ENCODE results near the gene FARS2. TPM values are rescaled to one million over a fixed set of nuclear protein-coding genes. Genes with fewer than 3 reads are reported as not detected.

FARS2 gene
- total and polyA plus RNA-seq, 9 of the 15 experiments (the other 6 are each of a cell fraction or from before 2014, with no cell fraction given) = 16.5 to 62.2 (median 27.0) TPM

GRCh38 chr6:5282191-5282623 lies 20.9 kb downstream of the FARS2 start (continued):
- TF ChIP-seq ELK3 (CRISPR knock-in tag; IDR thresholded peaks at IDR 0.05) = no peak
- TF ChIP-seq, protein P1, sequence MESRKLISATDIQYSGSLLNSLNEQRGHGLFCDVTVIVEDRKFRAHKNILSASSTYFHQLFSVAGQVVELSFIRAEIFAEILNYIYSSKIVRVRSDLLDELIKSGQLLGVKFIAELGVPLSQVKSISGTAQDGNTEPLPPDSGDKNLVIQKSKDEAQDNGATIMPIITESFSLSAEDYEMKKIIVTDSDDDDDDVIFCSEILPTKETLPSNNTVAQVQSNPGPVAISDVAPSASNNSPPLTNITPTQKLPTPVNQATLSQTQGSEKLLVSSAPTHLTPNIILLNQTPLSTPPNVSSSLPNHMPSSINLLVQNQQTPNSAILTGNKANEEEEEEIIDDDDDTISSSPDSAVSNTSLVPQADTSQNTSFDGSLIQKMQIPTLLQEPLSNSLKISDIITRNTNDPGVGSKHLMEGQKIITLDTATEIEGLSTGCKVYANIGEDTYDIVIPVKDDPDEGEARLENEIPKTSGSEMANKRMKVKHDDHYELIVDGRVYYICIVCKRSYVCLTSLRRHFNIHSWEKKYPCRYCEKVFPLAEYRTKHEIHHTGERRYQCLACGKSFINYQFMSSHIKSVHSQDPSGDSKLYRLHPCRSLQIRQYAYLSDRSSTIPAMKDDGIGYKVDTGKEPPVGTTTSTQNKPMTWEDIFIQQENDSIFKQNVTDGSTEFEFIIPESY (CRISPR knock-in tag; IDR thresholded peaks at IDR 0.05) = peak; percentile 87
- TF ChIP-seq PCBP2 (IDR thresholded peaks at IDR 0.05; ENCODE audit: low read depth, low read length, poor library complexity, severe bottlenecking) = no peak

GRCh38 chr6:5285081-5285480 lies 23.8 kb downstream of the FARS2 start:
- H3K9me1 ChIP-seq (ENCODE audit: control insufficient read depth, insufficient read depth, low read length) = no peaks in the 10 kb centered on the region
- no peaks in the 10 kb centered on the region; the same call in 2 of the 3 replicates for H3K36me3 ChIP-seq (ENCODE audit: control insufficient read depth, insufficient read depth, low read length)
- no peak overlapping the region for H2AFZ ChIP-seq (ENCODE audit: low read depth, low read length)
- no peak for ATAC-seq
- H3K27ac ChIP-seq (ENCODE audit: extremely low read depth, low read depth, low read length) = no peak overlapping the region
- no peak overlapping the region for H3K4me3 ChIP-seq
- no peak for DNase-seq (ENCODE audit: extremely low read depth in 1 of 4, low spot score in 3 of 4)
- BruUV-seq (replicated peaks) = no TSS peak
- H3K27me3 ChIP-seq (ENCODE audit: control insufficient read depth in 2 of 2, insufficient read depth in 2 of 2, low read length in 2 of 2) = no peaks in the 10 kb centered on the region
- no peak overlapping the region for H3K9ac ChIP-seq (ENCODE audit: insufficient read depth in 1 of 2, low read depth in 2 of 2, low read length in 2 of 2)
- no peaks in the 10 kb centered on the region for H3K9me3 ChIP-seq (replicated peaks; ENCODE audit: control insufficient read depth, insufficient read depth, low read depth, low read length)
- H4K20me1 ChIP-seq (replicated peaks; ENCODE audit: control insufficient read depth, insufficient read depth, low read length) = 0 out of 2 replicates have a peak, but pooled peaks cover 3% of the 10 kb centered on the region
- H3K79me2 ChIP-seq (ENCODE audit: control insufficient read depth, insufficient read depth, low read length) = peaks cover 8% of the 10 kb centered on the region; the same call in 1 of the 3 replicates
- 78% methylated on average over 6 of the region's 6 CpGs for whole genome bisulfite sequencing (ENCODE audit: insufficient coverage, low coverage, missing lambda C conversion rate)
- H3K4me2 ChIP-seq (ENCODE audit: insufficient read depth, low read length) = no peak overlapping the region
- in situ Hi-C loops (cut with MboI) (no loop called here), intact Hi-C loops (cut with micrococcal nuclease) (no loop called here)
- H3K4me1 ChIP-seq (replicated peaks in 1 of 2; ENCODE audit: control insufficient read depth in 2 of 2, insufficient read depth in 2 of 2, low read length in 2 of 2) = peaks cover 15 to 21% of the 10 kb centered on the region in 2 experiments; a peak in 4 of 5 replicates
- FAIRE-seq = no peak
- TF ChIP-seq ZNF263 (CRISPR knock-in tag; IDR thresholded peaks at IDR 0.05; ENCODE audit: borderline replicate concordance) (peak; percentile 56; the same call in 1 of the 2 replicates), HDAC3 (IDR thresholded peaks at IDR 0.05; ENCODE audit: borderline replicate concordance, partially characterized antibody) (no peak)
- CTCF ChIA-PET (ENCODE audit: low intra/inter-chr PET ratio) = no interaction called here
- POLR2A ChIA-PET = interaction anchor here (0.7 to 1.0 kb wide), 4 partner anchors 9 to 1404 kb away, joined by 3 read pairs; no protein-coding TSS in a partner anchor
